Hepatocyte (in vitro differentiated cells): ENCODE results near the gene HINT2. TPM values are rescaled to one million over a fixed set of nuclear protein-coding genes. Genes with fewer than 3 reads are reported as not detected.

Source experiments
- polyA plus RNA-seq: library from polyadenylated mRNA; unstranded; fragments of >200 nt; fragmentation: Nextera tagmentation; extraction: Ambion mirVana; gene quantifications from 2 replicates; pipeline ENCODE4 v1.2.1, GENCODE V29; 2016
- small RNA-seq: library from RNA; depleted of rRNA; stranded (forward); fragments of <200 nt; gene quantifications from one replicate; pipeline ENCODE3, GENCODE V24; 2014
- total RNA-seq: library from RNA; depleted of rRNA; stranded (reverse); fragments of >200 nt; gene quantifications from 2 replicates; pipeline ENCODE4 v1.2.3, GENCODE V29; 2014

HINT2 gene
- total and polyA plus RNA-seq, 2 experiments from 2014 or later, result 45.7 to 87.3 TPM

Small RNA genes within 50 kb of the gene (small RNA-seq; reads per million reads assigned to genes)
- not detected for gene HINT2

Other genes with a start within 250 kb of the HINT2 start
- gene TESK1, start 209.8 kb downstream of the HINT2 start, total RNA-seq, result 17.4 and 20.1 TPM in 2 replicates
- gene TESK1, start 209.8 kb downstream of the HINT2 start, polyA plus RNA-seq, result 27.2 and 30.3 TPM in 2 replicates
- gene CD72, start 196.6 kb downstream of the HINT2 start, total RNA-seq, result 1.9 and 2.0 TPM in 2 replicates
- gene CD72, start 196.6 kb downstream of the HINT2 start, polyA plus RNA-seq, result 1.1 and 1.3 TPM in 2 replicates
- not detected in 2 replicates for gene SIT1, start 164.1 kb downstream of the HINT2 start, total RNA-seq
- gene SIT1, start 164.1 kb downstream of the HINT2 start, polyA plus RNA-seq, result not detected in 2 replicates
- 1,377 and 3,174 TPM in 2 replicates for gene RMRP, start 157.0 kb downstream of the HINT2 start, total RNA-seq
- gene RMRP, start 157.0 kb downstream of the HINT2 start, polyA plus RNA-seq, result not detected in 2 replicates
- gene CCDC107, start 156.8 kb downstream of the HINT2 start, total RNA-seq, result 12.1 and 13.8 TPM in 2 replicates
- gene CCDC107, start 156.8 kb downstream of the HINT2 start, polyA plus RNA-seq, result 39.5 and 42.2 TPM in 2 replicates
- 1.8 and 9.4 TPM in 2 replicates for gene ARHGEF39, start 149.8 kb downstream of the HINT2 start, total RNA-seq
- 5.2 and 5.6 TPM in 2 replicates for gene ARHGEF39, start 149.8 kb downstream of the HINT2 start, polyA plus RNA-seq
- 0.27 TPM in 1 of 2 replicates, not detected in the other for gene CA9, start 141.1 kb downstream of the HINT2 start, total RNA-seq
- 2.1 and 2.4 TPM in 2 replicates for gene CA9, start 141.1 kb downstream of the HINT2 start, polyA plus RNA-seq
- 98.7 and 106 TPM in 2 replicates for gene TPM2, start 125.1 kb downstream of the HINT2 start, total RNA-seq
- gene TPM2, start 125.1 kb downstream of the HINT2 start, polyA plus RNA-seq, result 166 and 203 TPM in 2 replicates
- gene TLN1, start 82.8 kb downstream of the HINT2 start, total RNA-seq, result 100 and 113 TPM in 2 replicates
- gene TLN1, start 82.8 kb downstream of the HINT2 start, polyA plus RNA-seq, result 70.5 and 73.4 TPM in 2 replicates
- 54.6 and 69.6 TPM in 2 replicates for gene CREB3, start 82.4 kb downstream of the HINT2 start, total RNA-seq
- 79.8 and 79.9 TPM in 2 replicates for gene CREB3, start 82.4 kb downstream of the HINT2 start, polyA plus RNA-seq
- gene GBA2, start 65.8 kb downstream of the HINT2 start, total RNA-seq, result 58.5 and 60.5 TPM in 2 replicates
- 77.5 and 80.2 TPM in 2 replicates for gene GBA2, start 65.8 kb downstream of the HINT2 start, polyA plus RNA-seq
- gene RGP1, start 65.8 kb downstream of the HINT2 start, total RNA-seq, result 17.1 and 19.3 TPM in 2 replicates
- 11.2 and 11.4 TPM in 2 replicates for gene RGP1, start 65.8 kb downstream of the HINT2 start, polyA plus RNA-seq
- gene MSMP, start 60.8 kb downstream of the HINT2 start, total RNA-seq, result not detected in 2 replicates
- not detected in 2 replicates for gene MSMP, start 60.8 kb downstream of the HINT2 start, polyA plus RNA-seq
- 12.8 and 13.9 TPM in 2 replicates for gene NPR2, start 23.5 kb downstream of the HINT2 start, total RNA-seq
- gene NPR2, start 23.5 kb downstream of the HINT2 start, polyA plus RNA-seq, result 12.2 and 14.4 TPM in 2 replicates
- gene SPAG8, start 2.8 kb downstream of the HINT2 start, total RNA-seq, result 0.10 and 1.4 TPM in 2 replicates
- 0.55 and 0.63 TPM in 2 replicates for gene SPAG8, start 2.8 kb downstream of the HINT2 start, polyA plus RNA-seq
- gene FAM221B, start 13.7 kb upstream of the HINT2 start, total RNA-seq, result not detected in 2 replicates
- 0.26 TPM in 1 of 2 replicates, not detected in the other for gene FAM221B, start 13.7 kb upstream of the HINT2 start, polyA plus RNA-seq
- 7.5 and 12.3 TPM in 2 replicates for gene TMEM8B, start 14.2 kb upstream of the HINT2 start, total RNA-seq
- gene TMEM8B, start 14.2 kb upstream of the HINT2 start, polyA plus RNA-seq, result 13.4 and 14.6 TPM in 2 replicates
- not detected in 2 replicates for gene OR13J1, start 55.4 kb upstream of the HINT2 start, total RNA-seq
- not detected in 2 replicates for gene OR13J1, start 55.4 kb upstream of the HINT2 start, polyA plus RNA-seq
- 0.24 and 0.90 TPM in 2 replicates for gene HRCT1, start 91.2 kb upstream of the HINT2 start, total RNA-seq
- 0.72 and 1.8 TPM in 2 replicates for gene HRCT1, start 91.2 kb upstream of the HINT2 start, polyA plus RNA-seq
- not detected in 2 replicates for gene SPAAR, start 94.4 kb upstream of the HINT2 start, total RNA-seq
- gene SPAAR, start 94.4 kb upstream of the HINT2 start, polyA plus RNA-seq, result 0.52 TPM in 1 of 2 replicates, not detected in the other
- 0.27 TPM in 1 of 2 replicates, not detected in the other for gene OR2S2, start 143.1 kb upstream of the HINT2 start, total RNA-seq
- not detected in 2 replicates for gene OR2S2, start 143.1 kb upstream of the HINT2 start, polyA plus RNA-seq
- gene RECK, start 221.9 kb upstream of the HINT2 start, total RNA-seq, result 11.2 and 15.3 TPM in 2 replicates
- gene RECK, start 221.9 kb upstream of the HINT2 start, polyA plus RNA-seq, result 13.5 and 13.7 TPM in 2 replicates